ENCODE results near the gene PRMT5.

DNA sequence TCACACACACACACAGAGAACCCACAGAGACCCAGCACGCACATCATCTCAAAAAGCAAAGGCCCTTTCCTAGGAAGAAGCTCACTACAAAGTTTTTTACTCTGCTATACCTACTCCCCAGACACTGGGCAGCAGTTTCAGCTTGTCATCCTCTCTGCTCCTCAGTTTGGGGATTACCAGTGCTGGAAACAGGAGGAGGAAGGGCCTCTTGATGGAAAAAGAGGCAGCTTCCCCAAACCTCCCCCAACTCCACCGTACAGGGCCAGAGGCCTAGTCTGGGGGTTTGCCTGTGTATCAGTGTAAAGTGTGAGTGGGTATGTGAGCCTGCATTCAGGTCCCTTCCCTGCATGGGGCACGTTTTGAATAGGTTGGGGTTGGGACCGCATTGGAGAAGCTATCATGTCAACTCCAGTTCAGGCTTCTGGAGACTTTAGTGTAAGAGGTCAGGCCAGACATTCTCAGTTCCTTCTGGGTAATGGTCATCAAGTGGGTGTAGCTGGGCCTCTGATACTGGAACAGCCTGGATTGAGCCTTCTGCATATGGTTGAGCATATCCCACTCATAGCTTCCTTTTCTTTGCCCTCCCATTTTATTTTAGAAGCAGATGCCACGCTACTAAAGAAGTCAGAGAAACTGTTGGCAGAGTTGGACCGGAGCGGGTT, 45.0 kb downstream of the PRMT5 start:
- TF ChIP-seq, protein P1, sequence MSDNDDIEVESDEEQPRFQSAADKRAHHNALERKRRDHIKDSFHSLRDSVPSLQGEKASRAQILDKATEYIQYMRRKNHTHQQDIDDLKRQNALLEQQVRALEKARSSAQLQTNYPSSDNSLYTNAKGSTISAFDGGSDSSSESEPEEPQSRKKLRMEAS (IDR thresholded peaks at IDR 0.05; ENCODE audit: low read depth, low read length) = no peak
- TF ChIP-seq, protein P2, sequence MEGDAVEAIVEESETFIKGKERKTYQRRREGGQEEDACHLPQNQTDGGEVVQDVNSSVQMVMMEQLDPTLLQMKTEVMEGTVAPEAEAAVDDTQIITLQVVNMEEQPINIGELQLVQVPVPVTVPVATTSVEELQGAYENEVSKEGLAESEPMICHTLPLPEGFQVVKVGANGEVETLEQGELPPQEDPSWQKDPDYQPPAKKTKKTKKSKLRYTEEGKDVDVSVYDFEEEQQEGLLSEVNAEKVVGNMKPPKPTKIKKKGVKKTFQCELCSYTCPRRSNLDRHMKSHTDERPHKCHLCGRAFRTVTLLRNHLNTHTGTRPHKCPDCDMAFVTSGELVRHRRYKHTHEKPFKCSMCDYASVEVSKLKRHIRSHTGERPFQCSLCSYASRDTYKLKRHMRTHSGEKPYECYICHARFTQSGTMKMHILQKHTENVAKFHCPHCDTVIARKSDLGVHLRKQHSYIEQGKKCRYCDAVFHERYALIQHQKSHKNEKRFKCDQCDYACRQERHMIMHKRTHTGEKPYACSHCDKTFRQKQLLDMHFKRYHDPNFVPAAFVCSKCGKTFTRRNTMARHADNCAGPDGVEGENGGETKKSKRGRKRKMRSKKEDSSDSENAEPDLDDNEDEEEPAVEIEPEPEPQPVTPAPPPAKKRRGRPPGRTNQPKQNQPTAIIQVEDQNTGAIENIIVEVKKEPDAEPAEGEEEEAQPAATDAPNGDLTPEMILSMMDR (IDR thresholded peaks at IDR 0.05; ENCODE audit: low read depth, low read length) = no peak

Measured in NB4 (cell line).